GM19023 (cell line): ENCODE results near the gene DIP2A.
"Not testable (repeated sequence)": the region's sequence is repeated elsewhere in the genome, so short reads cannot be mapped to it uniquely, and the experiment has no call there.

Experiments
- ATAC-seq: cut with Tn5 transposase; IDR thresholded peaks from one replicate; pipeline ENCODE4 v1.9.1; 2021; ENCODE audit warnings: mild to moderate bottlenecking, moderate library complexity; ENCODE audit not compliant: unreplicated experiment

Gene DIP2A

GRCh38 chr21:46516068-46516467, 57.4 kb downstream of the DIP2A start:
- no peak for ATAC-seq

GRCh38 chr21:46517361-46517760, 58.7 kb downstream of the DIP2A start:
- no peak for ATAC-seq

GRCh38 chr21:46518983-46519583, 60.4 kb downstream of the DIP2A start:
- no peak for ATAC-seq

GRCh38 chr21:46527393-46527792, 68.7 kb downstream of the DIP2A start:
- ATAC-seq: not testable (repeated sequence)

GRCh38 chr21:46527801-46528200, 69.1 kb downstream of the DIP2A start:
- ATAC-seq: no peak

GRCh38 chr21:46532080-46532479, 73.4 kb downstream of the DIP2A start:
- no peak for ATAC-seq

- ATAC-seq: no peak
Observed at GRCh38 chr21:46537026-46537425, 78.3 kb downstream of the DIP2A start.

GRCh38 chr21:46538262-46538661, 79.6 kb downstream of the DIP2A start:
- no peak for ATAC-seq

- no peak for ATAC-seq
Observed at GRCh38 chr21:46538851-46539666, 80.4 kb downstream of the DIP2A start.

GRCh38 chr21:46540087-46540710, 81.5 kb downstream of the DIP2A start:
- no peak for ATAC-seq

- ATAC-seq: no peak
Observed at GRCh38 chr21:46542588-46543124, 84.0 kb downstream of the DIP2A start.

- no peak for ATAC-seq
Observed at GRCh38 chr21:46543306-46543705, 84.6 kb downstream of the DIP2A start.

GRCh38 chr21:46544003-46544402, 85.3 kb downstream of the DIP2A start:
- ATAC-seq: no peak

GRCh38 chr21:46544824-46545223, 86.1 kb downstream of the DIP2A start:
- no peak for ATAC-seq

GRCh38 chr21:46545363-46545762, 86.7 kb downstream of the DIP2A start:
- ATAC-seq: no peak

- ATAC-seq: no peak
Observed at GRCh38 chr21:46545911-46546310, 87.2 kb downstream of the DIP2A start.

- ATAC-seq: no peak
Observed at GRCh38 chr21:46546799-46547198, 88.1 kb downstream of the DIP2A start.

- ATAC-seq: no peak
Observed at GRCh38 chr21:46549650-46550049, 91.0 kb downstream of the DIP2A start.

GRCh38 chr21:46550116-46550941, 91.6 kb downstream of the DIP2A start:
- ATAC-seq: no peak

GRCh38 chr21:46551636-46552241, 93.0 kb downstream of the DIP2A start:
- no peak for ATAC-seq
